Erythroblast (primary cell): ENCODE measurements around the gene RSL24D1.

ENCODE experiments used
- GATA1 ChIP-seq: IDR thresholded peaks from 2 replicates; pipeline ENCODE4 v1.6.1; 2011; ENCODE audit warnings: low read depth, mild to moderate bottlenecking, control low read depth, low read length, moderate library complexity
- POLR2A ChIP-seq: IDR thresholded peaks from 2 replicates; pipeline ENCODE4 v1.6.1; 2011; ENCODE audit warnings: mild to moderate bottlenecking, low read length

DNA sequence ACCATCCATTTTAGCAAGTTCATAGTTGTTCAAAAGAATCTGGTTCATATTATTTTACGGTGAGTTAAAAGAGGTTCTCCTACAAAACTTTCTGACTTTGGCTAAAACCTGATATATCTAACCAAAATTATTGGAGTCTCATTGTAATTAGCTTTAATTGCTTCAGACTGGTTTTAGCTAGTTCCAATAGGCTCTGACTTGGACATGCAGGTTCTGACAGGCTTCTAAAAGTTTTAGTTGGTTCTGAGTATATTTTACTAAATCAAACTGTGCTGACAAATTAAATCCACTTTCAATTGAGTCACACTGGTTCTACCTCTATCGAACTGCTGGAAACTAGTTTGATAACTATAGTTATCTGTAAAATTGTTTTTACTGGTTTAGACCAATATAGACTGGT lies 42.1 kb upstream of the RSL24D1 start:
- TF ChIP-seq POLR2A (no peak), GATA1 (no peak)
